Calu3 (cell line): Measurements from ENCODE around the gene GTPBP6. TPM values are rescaled to one million over a fixed set of nuclear protein-coding genes. Genes with fewer than 3 reads are reported as not detected.
A peak's percentile ranks its signal among the peaks of the same experiment; 100 is the strongest.

Experiments
- BruUV-seq: library from RNA; stranded (reverse); fragments of 400-500 nt; replicated peaks from 2 replicates; lab custom pipeline; 2021; lab: Mats Ljungman, UMichigan
- CTCF ChIA-PET: fragments of 300-600 bp; sonication (Branson Sonifier 250); formaldehyde crosslinking; loops from one replicate; lab custom pipeline; 2022; ENCODE audit warnings: antibody characterized with exemption; lab: Charles Lee
- DNase-seq: peaks from one replicate; pipeline ENCODE4 v3.0.0; 2022
- H3K27ac Mint-ChIP-seq: one replicate; pipeline ENCODE4 v1.8.0; 2022; ENCODE audit warnings: mixed read lengths; ENCODE audit not compliant: unreplicated experiment
- H3K27me3 Mint-ChIP-seq: one replicate; pipeline ENCODE4 v1.8.0; 2022; ENCODE audit warnings: mixed read lengths; ENCODE audit not compliant: unreplicated experiment
- H3K36me3 Mint-ChIP-seq: one replicate; pipeline ENCODE4 v1.8.0; 2022; ENCODE audit warnings: mild to moderate bottlenecking, moderate library complexity, mixed read lengths; ENCODE audit not compliant: insufficient read depth, unreplicated experiment
- H3K4me1 Mint-ChIP-seq: one replicate; pipeline ENCODE4 v1.8.0; 2022; ENCODE audit warnings: mild to moderate bottlenecking, low read depth, mixed read lengths; ENCODE audit not compliant: unreplicated experiment
- H3K4me3 Mint-ChIP-seq: one replicate; pipeline ENCODE4 v1.8.0; 2022; ENCODE audit warnings: mild to moderate bottlenecking, low read depth, moderate library complexity, mixed read lengths; ENCODE audit not compliant: unreplicated experiment
- H3K9me3 Mint-ChIP-seq: one replicate; pipeline ENCODE4 v1.8.0; 2022; ENCODE audit warnings: low read depth, mixed read lengths; ENCODE audit not compliant: unreplicated experiment
- CTCF ChIP-seq: fragments of 200-600 bp; IDR thresholded peaks from one replicate; pipeline ENCODE4 v1.8.0; 2022; ENCODE audit warnings: antibody characterized with exemption; ENCODE audit not compliant: unreplicated experiment
- intact Hi-C: fragments of 100-400 bp; cut with micrococcal nuclease; formaldehyde crosslinking; loops from one replicate; pipeline ENCODE4 v1.10.0; 2022; ENCODE audit not compliant: unreplicated experiment
- total RNA-seq: library from RNA; stranded (reverse); gene quantifications from 2 replicates; pipeline ENCODE4 v1.2.3, GENCODE V29; 2022

GTPBP6 gene
- total RNA-seq, 1 experiment from 2014 or later, result 32.9 TPM

GRCh38 chrX:362937-363620 is 44.5 kb upstream of the GTPBP6 start:
- intact Hi-C loops, result no loop called here
- BruUV-seq, result no TSS peak
- peaks cover 12% of the 10 kb centered on the region for H3K9me3 Mint-ChIP-seq
- TF ChIP-seq CTCF, result no peak
- H3K27ac Mint-ChIP-seq, result peak overlapping the region; percentile 61
- H3K36me3 Mint-ChIP-seq, result peaks cover 18% of the 10 kb centered on the region
- CTCF ChIA-PET, result no interaction called here
- H3K4me3 Mint-ChIP-seq, result no peak overlapping the region
- no peak for DNase-seq
- no peaks in the 10 kb centered on the region for H3K4me1 Mint-ChIP-seq
- no peaks in the 10 kb centered on the region for H3K27me3 Mint-ChIP-seq

- peaks cover 12% of the 10 kb centered on the region for H3K9me3 Mint-ChIP-seq
- intact Hi-C loops, result no loop called here
- peaks cover 22% of the 10 kb centered on the region for H3K36me3 Mint-ChIP-seq
- CTCF ChIA-PET, result no interaction called here
- no TSS peak for BruUV-seq
- TF ChIP-seq CTCF, result no peak
- H3K27ac Mint-ChIP-seq, result no peak overlapping the region
- no peaks in the 10 kb centered on the region for H3K27me3 Mint-ChIP-seq
- no peaks in the 10 kb centered on the region for H3K4me1 Mint-ChIP-seq
- H3K4me3 Mint-ChIP-seq, result no peak overlapping the region
- DNase-seq, result no peak
Measured at GRCh38 chrX:362351-362750, 43.8 kb upstream of the GTPBP6 start.

DNA sequence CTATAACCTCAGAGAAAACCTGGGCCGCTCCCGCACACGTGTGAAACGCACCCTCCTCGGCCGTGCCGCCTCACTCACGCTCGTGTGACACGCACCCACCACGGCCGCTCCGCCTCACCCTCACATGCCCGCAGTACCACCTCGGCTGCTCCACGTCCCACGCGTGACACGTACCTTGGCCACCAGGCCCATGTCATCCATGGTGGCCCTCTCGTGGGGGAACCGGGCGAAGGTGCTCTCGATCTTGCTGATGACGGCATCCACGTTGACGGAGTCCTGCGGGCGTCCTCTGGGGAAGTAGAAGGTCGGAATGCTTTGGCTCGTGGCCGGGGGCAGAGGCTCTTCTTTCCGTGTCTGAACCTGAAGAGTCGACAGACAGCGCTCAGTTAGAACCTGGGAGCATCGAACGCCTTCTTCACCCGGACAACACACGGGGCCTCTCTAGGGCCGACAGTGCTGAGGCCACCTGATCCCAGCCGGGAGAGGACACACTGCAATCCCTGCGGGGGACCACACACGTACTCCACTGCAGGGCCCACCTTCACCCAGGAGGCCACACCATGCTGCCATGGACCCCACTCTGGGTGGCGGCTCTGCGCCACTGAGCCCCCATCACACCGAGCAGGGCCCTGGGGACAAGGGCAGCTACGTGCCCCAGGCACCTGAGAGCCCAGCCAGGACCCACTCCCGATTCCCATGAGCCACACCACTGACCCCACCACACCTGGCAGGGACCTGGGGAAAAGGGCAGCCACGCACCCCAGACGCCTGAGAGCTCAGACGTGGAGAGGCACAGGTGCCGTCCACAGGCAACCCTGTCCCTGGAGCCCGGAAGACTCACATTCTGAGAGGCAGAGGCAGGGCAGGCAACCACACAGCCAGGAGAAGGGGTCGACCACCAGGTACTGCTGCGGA is 42.9 kb upstream of the GTPBP6 start:
- no TSS peak for BruUV-seq
- Mint-ChIP-seq H3K36me3 (peaks cover 27% of the 10 kb centered on the region), H3K27ac (no peak overlapping the region)

More for the DNA sequence above, 42.9 kb upstream of the GTPBP6 start:
- TF ChIP-seq CTCF, result no peak
- H3K27me3 Mint-ChIP-seq, result no peaks in the 10 kb centered on the region
- intact Hi-C loops, result no loop called here
- no peak overlapping the region for H3K4me3 Mint-ChIP-seq
- CTCF ChIA-PET, result no interaction called here
- no peak for DNase-seq
- H3K9me3 Mint-ChIP-seq, result peaks cover 12% of the 10 kb centered on the region
- H3K4me1 Mint-ChIP-seq, result no peaks in the 10 kb centered on the region
